ENCODE measurements around the gene TNS1.

TNS1 gene

DNA sequence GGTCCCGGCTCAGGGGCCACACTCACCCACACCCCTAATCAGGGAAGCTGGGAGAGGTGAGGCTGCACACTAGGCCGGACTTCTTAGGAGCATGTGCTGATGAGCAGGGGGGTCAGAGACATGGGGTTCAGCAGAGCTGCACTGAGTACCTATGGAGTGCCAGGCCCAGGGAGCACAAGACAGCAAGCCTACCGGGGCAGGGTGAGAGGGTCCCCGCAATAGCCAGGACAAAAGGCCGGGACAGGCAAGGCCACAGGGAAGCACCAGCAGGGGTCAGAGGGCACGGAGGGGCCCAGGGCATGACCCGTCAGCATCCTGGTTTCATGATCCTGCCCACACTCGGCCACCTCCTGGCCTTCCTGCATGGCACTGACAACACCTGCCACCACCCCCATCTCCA, 73.5 kb downstream of the TNS1 start:
- H3K27me3 ChIP-seq (ENCODE audit: insufficient read depth, poor library complexity, severe bottlenecking): no peaks in the 10 kb centered on the region
- no peak for DNase-seq (ENCODE audit: low read depth in 1 of 2, low spot score in 1 of 2)
- TF ChIP-seq, protein P1, sequence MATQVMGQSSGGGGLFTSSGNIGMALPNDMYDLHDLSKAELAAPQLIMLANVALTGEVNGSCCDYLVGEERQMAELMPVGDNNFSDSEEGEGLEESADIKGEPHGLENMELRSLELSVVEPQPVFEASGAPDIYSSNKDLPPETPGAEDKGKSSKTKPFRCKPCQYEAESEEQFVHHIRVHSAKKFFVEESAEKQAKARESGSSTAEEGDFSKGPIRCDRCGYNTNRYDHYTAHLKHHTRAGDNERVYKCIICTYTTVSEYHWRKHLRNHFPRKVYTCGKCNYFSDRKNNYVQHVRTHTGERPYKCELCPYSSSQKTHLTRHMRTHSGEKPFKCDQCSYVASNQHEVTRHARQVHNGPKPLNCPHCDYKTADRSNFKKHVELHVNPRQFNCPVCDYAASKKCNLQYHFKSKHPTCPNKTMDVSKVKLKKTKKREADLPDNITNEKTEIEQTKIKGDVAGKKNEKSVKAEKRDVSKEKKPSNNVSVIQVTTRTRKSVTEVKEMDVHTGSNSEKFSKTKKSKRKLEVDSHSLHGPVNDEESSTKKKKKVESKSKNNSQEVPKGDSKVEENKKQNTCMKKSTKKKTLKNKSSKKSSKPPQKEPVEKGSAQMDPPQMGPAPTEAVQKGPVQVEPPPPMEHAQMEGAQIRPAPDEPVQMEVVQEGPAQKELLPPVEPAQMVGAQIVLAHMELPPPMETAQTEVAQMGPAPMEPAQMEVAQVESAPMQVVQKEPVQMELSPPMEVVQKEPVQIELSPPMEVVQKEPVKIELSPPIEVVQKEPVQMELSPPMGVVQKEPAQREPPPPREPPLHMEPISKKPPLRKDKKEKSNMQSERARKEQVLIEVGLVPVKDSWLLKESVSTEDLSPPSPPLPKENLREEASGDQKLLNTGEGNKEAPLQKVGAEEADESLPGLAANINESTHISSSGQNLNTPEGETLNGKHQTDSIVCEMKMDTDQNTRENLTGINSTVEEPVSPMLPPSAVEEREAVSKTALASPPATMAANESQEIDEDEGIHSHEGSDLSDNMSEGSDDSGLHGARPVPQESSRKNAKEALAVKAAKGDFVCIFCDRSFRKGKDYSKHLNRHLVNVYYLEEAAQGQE (IDR thresholded peaks at IDR 0.05; ENCODE audit: insufficient replicate concordance, low read depth): no peak
- TF ChIP-seq POLR2AphosphoS5 (IDR thresholded peaks at IDR 0.05; ENCODE audit: low read depth): no peak
- no peak for TF ChIP-seq GABPA (IDR thresholded peaks at IDR 0.05; ENCODE audit: low read depth)
- TF ChIP-seq SPI1 (IDR thresholded peaks at IDR 0.05; ENCODE audit: borderline replicate concordance, low read depth): no peak
- TF ChIP-seq, protein P2, sequence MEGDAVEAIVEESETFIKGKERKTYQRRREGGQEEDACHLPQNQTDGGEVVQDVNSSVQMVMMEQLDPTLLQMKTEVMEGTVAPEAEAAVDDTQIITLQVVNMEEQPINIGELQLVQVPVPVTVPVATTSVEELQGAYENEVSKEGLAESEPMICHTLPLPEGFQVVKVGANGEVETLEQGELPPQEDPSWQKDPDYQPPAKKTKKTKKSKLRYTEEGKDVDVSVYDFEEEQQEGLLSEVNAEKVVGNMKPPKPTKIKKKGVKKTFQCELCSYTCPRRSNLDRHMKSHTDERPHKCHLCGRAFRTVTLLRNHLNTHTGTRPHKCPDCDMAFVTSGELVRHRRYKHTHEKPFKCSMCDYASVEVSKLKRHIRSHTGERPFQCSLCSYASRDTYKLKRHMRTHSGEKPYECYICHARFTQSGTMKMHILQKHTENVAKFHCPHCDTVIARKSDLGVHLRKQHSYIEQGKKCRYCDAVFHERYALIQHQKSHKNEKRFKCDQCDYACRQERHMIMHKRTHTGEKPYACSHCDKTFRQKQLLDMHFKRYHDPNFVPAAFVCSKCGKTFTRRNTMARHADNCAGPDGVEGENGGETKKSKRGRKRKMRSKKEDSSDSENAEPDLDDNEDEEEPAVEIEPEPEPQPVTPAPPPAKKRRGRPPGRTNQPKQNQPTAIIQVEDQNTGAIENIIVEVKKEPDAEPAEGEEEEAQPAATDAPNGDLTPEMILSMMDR (IDR thresholded peaks at IDR 0.05; ENCODE audit: insufficient read depth, low read length): no peak
- no peak overlapping the region for H3K4me3 ChIP-seq (replicated peaks; ENCODE audit: insufficient read depth, low read length)
- no peak overlapping the region for H3K27ac ChIP-seq (replicated peaks)

DNA sequence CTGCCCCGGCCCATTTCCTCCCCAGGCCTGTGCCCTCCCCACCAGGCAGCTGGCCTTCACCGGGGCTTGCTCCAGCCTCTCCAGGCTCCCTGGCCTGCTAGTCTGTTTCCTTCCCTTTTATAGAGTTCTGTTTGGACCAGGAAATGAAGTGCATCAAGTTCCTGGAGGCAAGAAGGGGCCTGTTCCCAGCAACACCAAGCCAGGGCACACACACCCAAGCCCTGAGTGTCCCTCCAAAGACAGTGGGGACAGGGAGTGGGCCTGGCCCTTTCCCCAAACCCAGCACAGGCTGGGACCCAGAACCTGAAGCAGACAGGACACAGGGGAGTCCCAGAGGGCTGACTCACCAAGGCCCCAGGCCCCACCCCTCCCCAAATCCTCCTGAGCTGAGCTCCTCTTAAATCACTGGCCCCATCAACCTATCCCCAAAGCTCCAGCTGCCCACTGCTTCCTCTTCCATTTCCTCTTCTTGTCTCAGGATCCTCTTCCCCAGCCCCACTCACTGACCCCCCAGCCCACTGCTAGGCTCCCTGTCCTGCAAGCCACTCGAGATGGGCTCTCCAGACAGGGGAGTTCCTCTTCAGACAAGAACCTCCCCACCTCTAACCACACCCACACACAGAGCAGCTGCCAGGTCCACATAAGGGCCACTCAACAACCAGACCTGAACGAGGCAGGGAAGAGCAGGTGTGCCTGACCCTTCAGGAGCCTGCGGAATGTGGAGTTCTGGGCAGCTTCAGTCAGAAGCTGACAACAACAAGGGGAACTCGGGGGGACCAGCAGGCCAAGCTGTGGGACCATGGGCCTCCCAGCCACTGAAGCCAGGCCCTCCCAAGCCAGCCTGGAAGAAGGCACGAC, 74.2 kb downstream of the TNS1 start:
- peak in 1 of 2 experiments; percentile 58 for DNase-seq (ENCODE audit: low read depth in 1 of 2, low spot score in 1 of 2)
- TF ChIP-seq SPI1 (IDR thresholded peaks at IDR 0.05; ENCODE audit: borderline replicate concordance, low read depth) (no peak), GABPA (IDR thresholded peaks at IDR 0.05; ENCODE audit: low read depth) (no peak), POLR2AphosphoS5 (IDR thresholded peaks at IDR 0.05; ENCODE audit: low read depth) (no peak)
- TF ChIP-seq, protein P1 (IDR thresholded peaks at IDR 0.05; ENCODE audit: insufficient replicate concordance, low read depth): no peak
- TF ChIP-seq, protein P2 (IDR thresholded peaks at IDR 0.05; ENCODE audit: insufficient read depth, low read length): no peak
- Histone ChIP-seq H3K4me3 (replicated peaks; ENCODE audit: insufficient read depth, low read length) (no peak overlapping the region), H3K27ac (replicated peaks) (no peak overlapping the region), H3K27me3 (ENCODE audit: insufficient read depth, poor library complexity, severe bottlenecking) (no peaks in the 10 kb centered on the region)

DNA sequence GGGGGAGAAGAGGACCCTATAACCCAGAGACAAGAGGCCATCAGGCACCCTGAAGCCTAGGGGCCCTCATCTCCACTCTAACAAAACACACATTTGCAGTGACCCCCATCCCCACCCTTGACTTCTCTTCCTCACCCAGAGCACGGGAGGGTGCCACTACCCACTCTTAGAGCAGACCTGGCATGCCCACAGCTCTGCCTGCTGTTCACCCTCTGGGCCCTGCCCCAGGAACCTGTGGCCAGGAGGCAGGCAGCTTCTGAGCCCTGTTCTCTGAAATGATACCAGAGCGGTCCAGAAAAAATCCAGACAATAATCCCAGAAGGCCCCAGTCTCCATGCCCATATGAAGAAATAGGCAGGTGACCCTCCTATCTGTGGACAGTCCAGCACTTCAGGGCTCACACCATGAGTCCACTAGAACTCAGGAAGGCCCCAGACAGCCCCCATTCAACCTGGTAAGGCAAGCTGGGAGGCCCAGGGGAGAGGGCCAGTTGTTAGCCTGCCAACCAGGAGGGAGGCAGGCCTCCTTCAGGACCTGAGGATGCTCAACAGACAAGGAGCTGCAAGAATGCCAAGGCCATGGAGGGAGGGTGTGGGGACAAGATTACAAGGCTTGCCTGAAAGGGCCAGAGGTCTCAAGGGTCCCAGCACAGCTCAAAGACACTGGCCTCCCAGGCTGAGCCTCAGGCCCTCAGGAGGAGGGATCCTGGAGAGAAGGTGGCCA, 75.0 kb downstream of the TNS1 start:
- no peak overlapping the region for H3K27ac ChIP-seq (replicated peaks)
- no peak for TF ChIP-seq GABPA (IDR thresholded peaks at IDR 0.05; ENCODE audit: low read depth)
- no peak for TF ChIP-seq POLR2AphosphoS5 (IDR thresholded peaks at IDR 0.05; ENCODE audit: low read depth)
- no peak for TF ChIP-seq SPI1 (IDR thresholded peaks at IDR 0.05; ENCODE audit: borderline replicate concordance, low read depth)
- TF ChIP-seq, protein P1 (IDR thresholded peaks at IDR 0.05; ENCODE audit: insufficient replicate concordance, low read depth): no peak
- TF ChIP-seq, protein P2 (IDR thresholded peaks at IDR 0.05; ENCODE audit: insufficient read depth, low read length): no peak
- no peaks in the 10 kb centered on the region for H3K27me3 ChIP-seq (ENCODE audit: insufficient read depth, poor library complexity, severe bottlenecking)
- no peak for DNase-seq (ENCODE audit: low read depth in 1 of 2, low spot score in 1 of 2)
- H3K4me3 ChIP-seq (replicated peaks; ENCODE audit: insufficient read depth, low read length): no peak overlapping the region
